Sigmoid colon (tissue), 7 donors: ENCODE measurements around the gene NTM. TPM values are rescaled to one million over a fixed set of nuclear protein-coding genes. Genes with fewer than 3 reads are reported as not detected.

Source experiments
- DNase-seq: peaks from one replicate; pipeline ENCODE4 v3.0.0-alpha.2; 2019
- H3K27ac ChIP-seq, 4 donors: fragments of 200-600 bp; sonication (generic); one replicate each; pipeline ENCODE4 v1.5.1; 2016 to 2019; ENCODE audit warnings: mild to moderate bottlenecking in 1 of 4
- H3K27me3 ChIP-seq, 3 donors: fragments of 200-600 bp; sonication (generic); one replicate each; pipeline ENCODE4 v1.5.1; 2019; ENCODE audit warnings: mild to moderate bottlenecking in 1 of 3
- H3K36me3 ChIP-seq, 4 donors: fragments of 200-600 bp; sonication (generic); one replicate each; pipeline ENCODE4 v1.5.1; 2016 to 2019
- H3K4me1 ChIP-seq, 4 donors: fragments of 200-600 bp; sonication (generic); one replicate each; pipeline ENCODE4 v1.5.1; 2017 to 2019
- H3K4me3 ChIP-seq, 4 donors: fragments of 200-600 bp; sonication (generic); one replicate each; pipeline ENCODE4 v1.5.1; 2017 to 2019; ENCODE audit warnings: mild to moderate bottlenecking in 2 of 4, moderate library complexity in 1 of 4
- H3K9me3 ChIP-seq, 4 donors: fragments of 200-600 bp in 3 of 4; sonication (generic) in 3 of 4; one replicate each; pipeline versions ENCODE4 v1.5.1 to v1.6.1; 2013 to 2019
- CTCF ChIP-seq, 4 experiments: fragments of 450-650 bp in 3 of 4; fragments of 200-600 bp in 1 of 4; IDR thresholded peaks; one replicate each; pipeline ENCODE4 v1.5.1; 2016 to 2019; ENCODE audit warnings: antibody characterized with exemption in 4 of 4, mild to moderate bottlenecking in 3 of 4, moderate library complexity in 2 of 4
- EP300 ChIP-seq, 4 donors: sonication (generic); formaldehyde crosslinking; IDR thresholded peaks; one replicate each; pipeline ENCODE4 v1.6.1; 2017; ENCODE audit warnings: antibody characterized with exemption in 4 of 4
- POLR2A ChIP-seq, 2 donors: fragments of 450-650 bp; IDR thresholded peaks; one replicate each; pipeline ENCODE4 v1.6.1; 2016; ENCODE audit warnings: antibody characterized with exemption in 2 of 2, mild to moderate bottlenecking in 2 of 2, moderate library complexity in 2 of 2
- POLR2AphosphoS5 ChIP-seq, 4 donors: sonication (generic); formaldehyde crosslinking; IDR thresholded peaks; one replicate each; pipeline ENCODE4 v1.6.1; 2017; ENCODE audit warnings: antibody characterized with exemption in 4 of 4
- WGBS, 2 donors: extraction: QIAGEN DNeasy Blood & Tissue Kit; methylation state at CpG; one replicate each; pipeline ENCODE4 v1.1.7; 2013; 5-methylcytosine and 5-hydroxymethylcytosine counted together
- intact Hi-C: fragments of 100-400 bp; cut with DNase I; formaldehyde crosslinking; loops from one replicate; pipeline ENCODE4 v1.15.1; 2023
- polyA plus RNA-seq, 3 donors: library from polyadenylated mRNA; stranded (reverse); fragments of 200-250 nt; gene quantifications; one replicate each; pipeline ENCODE4 v1.2.3, GENCODE V29; 2013
- total RNA-seq, 4 donors: library from RNA; depleted of rRNA; stranded (reverse); fragments of >200 nt; gene quantifications; one replicate each; pipeline ENCODE4 v1.1.0, GENCODE V29; 2016
- donor health status: healthy with polysubstance abuse.
- donor health status: Bipolar disorder and iron deficiency.
- donor health status: healthy.

The NTM gene
- total and polyA plus RNA-seq, 7 donors: 0.96 to 18.3 (median 6.4) TPM; not detected in 1

GRCh38 chr11:131624531-131624930 lies 254.1 kb downstream of the NTM start:
- TF ChIP-seq POLR2AphosphoS5 (IDR thresholded peaks at IDR 0.05) (no peak), CTCF (IDR thresholded peaks at IDR 0.05) (no peak), POLR2A (IDR thresholded peaks at IDR 0.05) (no peak), EP300 (IDR thresholded peaks at IDR 0.05) (no peak)
- Histone ChIP-seq H3K27ac (no peak overlapping the region), H3K9me3 (no peaks in the 10 kb centered on the region), H3K27me3 (no peaks in the 10 kb centered on the region), H3K4me3 (no peak overlapping the region), H3K4me1 (no peaks in the 10 kb centered on the region), H3K36me3 (no peaks in the 10 kb centered on the region)
- intact Hi-C loops: no loop called here
- no peak for DNase-seq
- WGBS, 2 donors: 77 to 91% methylated on average over 4 of the region's 4 CpGs

- no peaks in the 10 kb centered on the region for H3K36me3 ChIP-seq
These were observed 256.4 kb downstream of the NTM start for GRCh38 chr11:131626788-131627187.

GRCh38 chr11:131628739-131629138 lies 258.3 kb downstream of the NTM start:
- H3K27ac ChIP-seq: no peak overlapping the region
- no peak for DNase-seq
- no peaks in the 10 kb centered on the region for H3K27me3 ChIP-seq
- TF ChIP-seq CTCF (IDR thresholded peaks at IDR 0.05) (no peak), POLR2A (IDR thresholded peaks at IDR 0.05) (no peak)
- H3K4me1 ChIP-seq: no peaks in the 10 kb centered on the region
- intact Hi-C loops: no loop called here
- WGBS, 2 donors: 83 to 90% methylated on average over 6 of the region's 6 CpGs
- no peaks in the 10 kb centered on the region for H3K36me3 ChIP-seq
- no peak overlapping the region for H3K4me3 ChIP-seq
- no peaks in the 10 kb centered on the region for H3K9me3 ChIP-seq

More at GRCh38 chr11:131626788-131627187, 256.4 kb downstream of the NTM start:
- WGBS, 2 donors: 40 to 56% methylated on average over 9 of the region's 9 CpGs
- Histone ChIP-seq H3K4me3 (no peak overlapping the region), H3K9me3 (no peaks in the 10 kb centered on the region), H3K27ac (no peak overlapping the region), H3K27me3 (no peaks in the 10 kb centered on the region), H3K4me1 (no peaks in the 10 kb centered on the region)
- DNase-seq: no peak
- TF ChIP-seq POLR2AphosphoS5 (IDR thresholded peaks at IDR 0.05): no peak
- intact Hi-C loops: no loop called here

- 83 to 84% methylated on average over 5 of the region's 5 CpGs for WGBS, 2 donors
- DNase-seq: no peak
- intact Hi-C loops: no loop called here
- no peak for TF ChIP-seq CTCF (IDR thresholded peaks at IDR 0.05)
- no peak for TF ChIP-seq POLR2AphosphoS5 (IDR thresholded peaks at IDR 0.05)
- TF ChIP-seq EP300 (IDR thresholded peaks at IDR 0.05): no peak
- TF ChIP-seq POLR2A (IDR thresholded peaks at IDR 0.05): no peak
- H3K4me1 ChIP-seq: no peaks in the 10 kb centered on the region
- H3K4me3 ChIP-seq: no peak overlapping the region
- H3K27ac ChIP-seq: no peak overlapping the region
- no peaks in the 10 kb centered on the region for H3K9me3 ChIP-seq
- no peaks in the 10 kb centered on the region for H3K27me3 ChIP-seq
- H3K36me3 ChIP-seq: no peaks in the 10 kb centered on the region
These were observed 259.6 kb downstream of the NTM start for GRCh38 chr11:131629925-131630540.

GRCh38 chr11:131632971-131633370 lies 262.6 kb downstream of the NTM start:
- 80 to 83% methylated on average over 2 of the region's 2 CpGs for WGBS, 2 donors
- H3K4me3 ChIP-seq: no peak overlapping the region
- no peaks in the 10 kb centered on the region for H3K27me3 ChIP-seq
- H3K9me3 ChIP-seq: no peaks in the 10 kb centered on the region
- TF ChIP-seq EP300 (IDR thresholded peaks at IDR 0.05) (no peak), CTCF (IDR thresholded peaks at IDR 0.05) (no peak), POLR2A (IDR thresholded peaks at IDR 0.05) (no peak), POLR2AphosphoS5 (IDR thresholded peaks at IDR 0.05) (no peak)
- no peaks in the 10 kb centered on the region for H3K4me1 ChIP-seq
- DNase-seq: no peak
- no peak overlapping the region for H3K27ac ChIP-seq
- H3K36me3 ChIP-seq: no peaks in the 10 kb centered on the region
- intact Hi-C loops: no loop called here
